Kidney epithelial cell (primary cell): Measurements from ENCODE around the gene NSD2. TPM values are rescaled to one million over a fixed set of nuclear protein-coding genes. Genes with fewer than 3 reads are reported as not detected.

Source experiments
- DNase-seq: peaks from one replicate; pipeline ENCODE4 v3.0.0-alpha.2; 2010; ENCODE audit warnings: low read depth
- H3K27me3 ChIP-seq: 2 replicates; pipeline ENCODE4 v1.6.0; 2011; ENCODE audit warnings: low read length; ENCODE audit not compliant: control insufficient read depth, insufficient read depth
- H3K36me3 ChIP-seq: 2 replicates; pipeline ENCODE4 v1.5.1; 2011; ENCODE audit warnings: low read length; ENCODE audit not compliant: control insufficient read depth, insufficient read depth
- H3K4me3 ChIP-seq: 2 replicates; pipeline ENCODE4 v1.5.1; 2011; ENCODE audit warnings: low read depth, mild to moderate bottlenecking, control low read depth, low read length
- total RNA-seq: library from RNA; depleted of rRNA; stranded (reverse); fragments of >200 nt; gene quantifications from 2 replicates; pipeline ENCODE4 v1.2.3, GENCODE V29; 2015
- TF ChIP-seq, protein P1 (sequence below): IDR thresholded peaks from 2 replicates; pipeline ENCODE4 v1.5.1; 2011; ENCODE audit warnings: mild to moderate bottlenecking, moderate library complexity, low read length, control low read depth, inconsistent platforms; ENCODE audit not compliant: insufficient read depth, poor library complexity, severe bottlenecking

NSD2 gene
- total RNA-seq, 1 donor from 2014 or later: 68.5 TPM

DNA sequence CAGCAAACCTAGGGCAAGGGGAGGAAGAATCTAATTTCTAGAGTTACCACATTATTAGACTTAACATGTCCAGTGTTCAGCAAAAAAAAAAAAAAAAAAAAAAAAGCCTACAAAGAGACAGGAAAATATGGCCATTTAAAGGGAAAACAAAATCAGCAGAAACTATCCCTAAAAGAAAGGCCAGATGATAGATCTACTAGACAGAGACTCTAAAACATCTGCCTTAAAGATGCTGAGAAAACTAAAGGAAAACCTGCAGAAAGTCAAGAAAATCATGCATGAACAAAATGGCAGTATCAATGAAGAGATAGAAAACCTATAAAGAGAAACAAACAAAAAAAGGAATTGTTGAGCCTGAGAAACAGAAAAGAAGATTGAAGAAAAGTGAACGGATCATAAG is 93.8 kb downstream of the NSD2 start:
- no peak for DNase-seq
- Histone ChIP-seq H3K36me3 (peaks cover 7% of the 10 kb centered on the region), H3K27me3 (no peaks in the 10 kb centered on the region), H3K4me3 (no peak overlapping the region)
- TF ChIP-seq, protein P1, sequence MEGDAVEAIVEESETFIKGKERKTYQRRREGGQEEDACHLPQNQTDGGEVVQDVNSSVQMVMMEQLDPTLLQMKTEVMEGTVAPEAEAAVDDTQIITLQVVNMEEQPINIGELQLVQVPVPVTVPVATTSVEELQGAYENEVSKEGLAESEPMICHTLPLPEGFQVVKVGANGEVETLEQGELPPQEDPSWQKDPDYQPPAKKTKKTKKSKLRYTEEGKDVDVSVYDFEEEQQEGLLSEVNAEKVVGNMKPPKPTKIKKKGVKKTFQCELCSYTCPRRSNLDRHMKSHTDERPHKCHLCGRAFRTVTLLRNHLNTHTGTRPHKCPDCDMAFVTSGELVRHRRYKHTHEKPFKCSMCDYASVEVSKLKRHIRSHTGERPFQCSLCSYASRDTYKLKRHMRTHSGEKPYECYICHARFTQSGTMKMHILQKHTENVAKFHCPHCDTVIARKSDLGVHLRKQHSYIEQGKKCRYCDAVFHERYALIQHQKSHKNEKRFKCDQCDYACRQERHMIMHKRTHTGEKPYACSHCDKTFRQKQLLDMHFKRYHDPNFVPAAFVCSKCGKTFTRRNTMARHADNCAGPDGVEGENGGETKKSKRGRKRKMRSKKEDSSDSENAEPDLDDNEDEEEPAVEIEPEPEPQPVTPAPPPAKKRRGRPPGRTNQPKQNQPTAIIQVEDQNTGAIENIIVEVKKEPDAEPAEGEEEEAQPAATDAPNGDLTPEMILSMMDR: no peak

- Histone ChIP-seq H3K4me3 (no peak overlapping the region), H3K27me3 (no peaks in the 10 kb centered on the region), H3K36me3 (peaks cover 1% of the 10 kb centered on the region)
- no peak for DNase-seq
- TF ChIP-seq, protein P1: no peak
Observed at GRCh38 chr4:1967512-1968149, 96.4 kb downstream of the NSD2 start.

DNA sequence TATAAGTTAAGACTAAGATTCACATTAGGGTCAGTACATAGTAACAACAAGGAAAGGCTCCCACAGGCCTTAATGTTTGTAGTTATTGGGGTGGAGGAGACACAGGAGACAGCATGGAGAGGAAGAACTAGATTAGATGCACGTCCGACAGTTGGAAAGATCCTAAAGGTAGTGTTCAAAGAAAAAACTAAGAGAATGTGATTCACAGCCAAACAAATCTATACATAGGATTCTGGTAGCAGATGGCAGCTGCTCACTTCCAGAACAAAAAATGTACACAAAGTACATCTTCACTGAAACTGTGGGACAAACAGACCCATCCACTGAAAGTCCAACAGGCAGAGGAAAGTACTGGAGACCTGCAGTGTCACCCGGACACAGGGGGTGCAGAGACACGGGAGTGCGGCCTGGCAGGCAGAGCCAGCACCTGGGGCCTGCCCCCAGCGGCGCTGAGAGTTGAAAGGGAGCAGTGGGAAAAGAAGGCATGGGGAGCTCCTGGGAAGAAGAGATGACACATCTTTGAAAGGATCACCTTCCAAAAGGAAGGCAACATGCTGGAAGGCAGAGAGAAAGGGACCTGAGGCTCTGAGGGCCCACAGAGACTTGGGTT is 97.6 kb downstream of the NSD2 start:
- TF ChIP-seq, protein P1: no peak
- Histone ChIP-seq H3K36me3 (no peaks in the 10 kb centered on the region), H3K4me3 (no peak overlapping the region), H3K27me3 (no peaks in the 10 kb centered on the region)
- DNase-seq: no peak

DNA sequence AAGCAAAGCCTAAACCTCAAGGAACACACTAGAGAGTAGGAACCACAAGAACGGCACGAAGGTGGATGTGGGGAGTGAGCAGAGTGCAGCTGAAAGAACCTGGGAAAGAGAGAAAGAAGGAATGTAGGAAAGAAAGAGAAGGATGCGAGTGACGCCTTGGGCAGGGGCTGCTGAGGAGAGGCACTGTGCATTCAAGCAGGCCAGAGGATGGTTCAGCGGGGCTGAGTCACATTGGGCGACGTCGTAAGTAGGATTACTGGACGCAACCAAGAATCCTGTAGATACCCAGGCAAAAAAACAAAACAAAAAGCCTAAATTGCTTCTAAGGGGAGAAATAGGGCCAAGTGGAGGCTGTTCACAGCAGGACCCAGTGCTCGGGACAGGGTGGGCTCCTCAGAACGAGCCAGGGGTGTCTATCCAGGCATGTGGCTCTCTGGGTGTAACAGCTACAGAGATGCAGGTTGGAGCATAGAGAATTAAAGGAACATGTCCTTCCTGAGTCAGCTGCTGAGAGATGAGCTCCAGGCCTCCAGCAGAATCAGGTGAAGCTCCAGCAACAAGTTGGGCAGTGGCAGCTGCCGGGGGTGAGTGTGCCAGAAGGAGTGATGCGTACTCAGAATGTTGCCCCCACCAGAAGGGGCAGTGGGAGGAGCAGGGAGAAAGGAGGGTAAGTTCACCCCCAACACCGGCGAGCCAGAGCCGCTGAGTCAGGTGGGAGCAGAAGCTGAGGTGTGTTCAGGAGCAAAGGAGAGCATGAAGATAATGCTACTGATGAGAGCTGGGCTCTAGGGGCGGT is 98.9 kb downstream of the NSD2 start:
- H3K36me3 ChIP-seq: no peaks in the 10 kb centered on the region
- TF ChIP-seq, protein P1: no peak

GRCh38 chr4:1970926-1971325 is 99.7 kb downstream of the NSD2 start:
- no peaks in the 10 kb centered on the region for H3K36me3 ChIP-seq
- TF ChIP-seq, protein P1: no peak
- H3K27me3 ChIP-seq: no peaks in the 10 kb centered on the region
- DNase-seq: no peak
- no peak overlapping the region for H3K4me3 ChIP-seq

More for the DNA sequence above, 98.9 kb downstream of the NSD2 start:
- Histone ChIP-seq H3K27me3 (no peaks in the 10 kb centered on the region), H3K4me3 (no peak overlapping the region)
- peak; percentile 59 for DNase-seq
